AG09319 (cell line): Measurements from ENCODE around the gene NTHL1.

Source experiments
- DNase-seq: peaks from one replicate; pipeline ENCODE4 v3.0.0-alpha.2; 2010; ENCODE audit warnings: low read depth; ENCODE audit errors: extremely low read depth
- CTCF ChIP-seq: IDR thresholded peaks from 2 replicates; pipeline ENCODE4 v1.5.1; 2011; ENCODE audit warnings: low read depth, mild to moderate bottlenecking, inconsistent platforms, low read length, moderate library complexity

NTHL1 gene

DNA sequence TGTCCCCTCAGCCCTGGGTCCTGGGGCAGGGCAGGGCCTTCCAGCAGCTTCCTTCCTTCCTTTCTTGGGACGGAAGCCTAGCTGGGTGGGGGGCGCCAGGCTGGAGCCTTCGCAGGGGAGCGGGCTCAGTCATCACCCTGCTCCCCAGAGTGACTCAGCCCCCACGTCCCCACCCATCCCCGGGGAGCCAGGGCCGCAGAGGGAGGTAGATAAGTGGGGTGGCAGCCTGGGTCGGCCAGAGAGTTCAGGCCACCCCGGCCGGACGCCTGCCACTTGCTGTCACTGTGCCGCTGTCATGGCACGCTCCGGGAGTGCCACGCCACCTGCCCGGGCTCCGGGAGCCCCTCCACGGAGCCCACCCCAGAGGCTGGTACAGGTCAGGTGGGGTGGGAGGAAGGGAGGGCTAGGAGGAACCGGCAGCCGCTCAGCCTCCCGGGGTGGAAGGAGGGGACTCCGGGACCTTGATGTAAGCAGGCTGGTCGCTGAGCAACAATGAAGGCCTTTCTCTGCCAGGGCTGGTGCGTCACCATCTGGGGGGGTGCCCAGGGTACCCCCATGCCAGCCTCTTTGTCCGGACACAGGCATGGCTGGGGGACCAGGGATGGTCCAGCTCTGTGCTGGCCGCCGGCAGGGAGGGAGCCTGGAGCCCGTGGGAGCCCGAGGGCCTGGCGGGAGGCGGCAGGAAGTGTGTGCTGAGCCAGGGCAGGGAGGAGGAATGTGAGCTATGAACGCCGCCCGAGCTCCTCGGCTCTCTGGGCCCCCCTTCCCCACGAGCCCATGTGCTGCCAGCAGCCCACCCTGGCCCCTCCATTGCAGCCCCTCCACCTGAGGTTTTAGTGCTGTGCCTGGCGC lies 14.4 kb downstream of the NTHL1 start:
- TF ChIP-seq CTCF = no peak
- no peak for DNase-seq

DNA sequence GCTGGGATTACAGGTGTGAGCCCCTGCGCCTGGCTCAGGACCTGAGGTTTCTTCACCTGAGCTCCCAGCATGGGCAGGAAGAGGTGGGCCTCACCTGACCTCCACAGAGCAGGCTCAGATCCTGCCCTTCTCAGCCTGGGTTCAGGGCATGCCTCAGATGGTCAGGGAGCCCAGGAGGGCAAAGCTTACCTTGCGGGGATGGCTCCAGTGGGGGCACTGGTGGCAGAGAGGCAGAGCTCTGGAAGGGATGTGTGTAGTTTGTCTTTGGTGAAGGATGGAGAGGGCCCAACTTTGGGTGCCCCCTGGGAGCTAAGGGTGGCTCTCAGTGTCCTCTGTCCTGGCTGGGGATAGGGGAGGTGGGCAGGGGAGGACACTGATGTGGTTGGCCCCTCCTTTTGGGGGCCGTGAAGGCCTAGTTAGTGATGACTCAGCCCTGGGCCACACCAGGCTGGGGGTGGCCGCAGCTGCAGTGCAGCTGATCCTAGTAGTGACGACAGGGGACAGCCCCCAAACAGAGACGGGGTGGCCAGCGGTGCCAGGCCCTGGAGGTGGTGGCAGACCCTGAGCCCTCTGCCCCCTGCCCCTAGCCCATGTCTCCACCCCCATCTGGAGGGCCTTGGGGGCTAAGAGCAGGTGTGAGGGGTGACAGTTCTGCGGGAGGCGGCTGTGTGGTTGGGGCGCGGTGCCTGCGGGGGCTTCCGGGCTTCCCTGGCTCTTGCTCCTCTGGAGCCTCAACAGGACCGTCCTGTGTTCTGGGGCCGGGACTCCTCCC lies 15.2 kb downstream of the NTHL1 start:
- TF ChIP-seq CTCF = no peak
- DNase-seq = no peak

- DNase-seq = no peak
- no peak for TF ChIP-seq CTCF
Measured at GRCh38 chr16:2031081-2031577, 16.5 kb downstream of the NTHL1 start.

DNA sequence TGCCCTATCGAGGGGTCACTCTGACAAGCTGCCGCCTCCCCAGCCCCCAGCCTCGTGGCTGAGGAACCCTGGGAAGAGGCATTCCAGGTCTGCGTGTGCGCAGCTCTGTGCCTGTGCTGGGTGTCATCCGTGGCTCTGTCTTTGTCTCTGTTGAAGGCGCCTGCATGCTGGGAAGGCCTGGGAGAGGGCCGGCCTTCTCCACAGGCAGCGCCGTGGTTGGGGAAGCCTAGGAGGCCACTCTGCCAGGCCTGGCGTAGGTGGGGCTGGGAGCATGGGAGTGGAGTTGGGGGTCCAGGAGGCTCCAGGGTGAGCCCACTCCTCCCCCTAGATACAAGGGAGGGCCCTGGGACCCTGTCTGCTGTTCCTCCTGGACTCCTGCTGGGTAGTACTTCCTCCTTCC lies 17.6 kb downstream of the NTHL1 start:
- DNase-seq = no peak
- TF ChIP-seq CTCF = no peak

DNA sequence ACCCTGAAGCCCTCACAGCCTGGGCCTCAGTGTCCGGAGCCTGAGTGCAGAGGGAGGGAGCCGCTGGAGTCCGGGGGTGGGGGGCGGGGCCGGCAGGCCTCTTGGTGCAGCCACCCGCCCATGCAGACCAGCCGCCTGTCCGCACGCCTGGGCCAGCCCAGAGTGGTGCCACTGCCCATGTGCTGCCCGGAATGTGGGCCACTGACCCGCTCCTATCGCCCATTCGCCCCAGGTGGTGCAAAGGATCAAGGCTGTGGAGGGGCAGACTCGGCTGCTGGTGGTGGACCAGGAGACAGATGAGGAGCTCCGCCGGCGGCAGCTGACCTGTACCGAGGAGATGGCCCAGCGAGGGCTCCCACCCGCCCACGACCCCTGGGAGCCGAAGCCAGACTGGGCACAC lies 18.3 kb downstream of the NTHL1 start:
- no peak for DNase-seq
- TF ChIP-seq CTCF = no peak

DNA sequence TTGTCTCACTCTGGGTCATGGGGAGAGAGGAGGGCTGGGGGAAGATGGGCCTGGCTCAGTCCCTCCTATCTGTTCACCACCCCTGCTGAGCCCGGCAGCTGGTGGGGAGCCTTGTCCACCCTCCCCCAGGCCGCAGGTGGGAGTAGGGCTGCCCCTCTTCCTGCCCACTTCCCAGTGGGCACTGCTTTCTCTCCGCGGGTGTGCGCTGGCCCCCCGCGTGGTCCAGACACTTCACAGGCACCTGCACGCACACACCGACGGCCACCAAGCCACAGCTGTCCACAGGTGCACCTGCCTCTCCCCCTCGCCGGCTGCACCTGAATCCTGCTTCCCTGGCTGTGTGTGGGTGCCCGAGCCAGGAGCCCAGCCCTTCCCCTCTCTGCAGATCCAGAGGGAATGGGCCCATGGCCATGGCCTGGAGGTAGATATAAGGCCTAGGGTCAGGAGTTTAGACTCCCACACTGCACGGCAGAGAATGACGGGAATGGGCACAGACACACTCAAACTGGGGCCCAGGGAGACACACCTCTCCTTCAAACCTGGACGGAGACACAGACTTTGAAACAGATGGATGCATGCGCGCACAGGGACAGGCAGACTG lies 18.9 kb downstream of the NTHL1 start:
- DNase-seq = no peak
- no peak for TF ChIP-seq CTCF
